H1 (cell line): Measurements from ENCODE around the gene SIK3. TPM values are rescaled to one million over a fixed set of nuclear protein-coding genes. Genes with fewer than 3 reads are reported as not detected.

Experiments
- POLR2A ChIP-seq, 2 experiments: IDR thresholded peaks; 1 replicate in 1 of 2; 2 replicates in 1 of 2; pipeline ENCODE4 v1.6.1; 2011; ENCODE audit warnings: low read depth in 2 of 2, low read length in 2 of 2, mild to moderate bottlenecking in 2 of 2; ENCODE audit errors: control extremely low read depth in 1 of 2
- polyA plus RNA-seq, 7 experiments: library from polyadenylated mRNA; depleted of rRNA in 3 of 7; stranded (reverse) in 5 of 7; unstranded in 2 of 7; fragments of >200 nt in 5 of 7; fragments of 200-250 nt in 2 of 7; gene quantifications; 1 replicate in 5 of 7; 2 replicates in 1 of 7; 4 replicates in 1 of 7; pipeline versions ENCODE4 v1.2.1 to v1.2.3, GENCODE V29; 2011 to 2013; ENCODE audit warnings: missing spikeins in 2 of 7, mixed read lengths in 2 of 7
- total RNA-seq: library from RNA; stranded (reverse); fragmentation: NEBNext Ultra II Directional; extraction: Animal tissue kit (Norgen Biotek cat#: 25700); gene quantifications from 2 replicates; pipeline ENCODE4 v1.2.1, GENCODE V29; 2021

SIK3 gene
- total and polyA plus RNA-seq, 2 of the 8 experiments (the other 6 are each of a cell fraction or from before 2014, with no cell fraction given) = 19.9 to 32.1 TPM

GRCh38 chr11:116843661-116844060 lies 254.6 kb downstream of the SIK3 start (continued):
- no peak for TF ChIP-seq POLR2A (IDR thresholded peaks at IDR 0.05; ENCODE audit: control extremely low read depth in 1 of 2, low read depth in 2 of 2, low read length in 2 of 2)
